ENCODE results near the gene HES2. TPM values are rescaled to one million over a fixed set of nuclear protein-coding genes. Genes with fewer than 3 reads are reported as not detected.
A peak's percentile ranks its signal among the peaks of the same experiment; 100 is the strongest.

HES2 gene
- total and polyA plus RNA-seq, 9 of the 15 experiments (the other 6 are each of a cell fraction or from before 2014, with no cell fraction given), result 0.05 to 0.18 (median 0.07) TPM; not detected in 4

- TF ChIP-seq MGA (IDR thresholded peaks at IDR 0.05) (peak; percentile 97), NCOA6 (IDR thresholded peaks at IDR 0.05) (no peak), TBL1XR1 (IDR thresholded peaks at IDR 0.05; ENCODE audit: low read length in 2 of 2) (peak in 1 of 2 experiments; percentile 27; a peak in 1 of 4 replicates), TAF15 (IDR thresholded peaks at IDR 0.05; ENCODE audit: low read depth, low read length) (no peak), IRF2 (CRISPR knock-in tag; IDR thresholded peaks at IDR 0.05) (no peak; the same call in 1 of the 2 replicates), ATF1 (CRISPR knock-in tag; IDR thresholded peaks at IDR 0.05) (no peak), ATF1 (tag; IDR thresholded peaks at IDR 0.05) (peak; percentile 86), ZNF707 (CRISPR knock-in tag; conservative IDR thresholded peaks at IDR 0.05) (no peak), RBFOX2 (IDR thresholded peaks at IDR 0.05; ENCODE audit: low read depth, low read length) (peak; percentile 92), SMARCC2 (IDR thresholded peaks at IDR 0.05; ENCODE audit: low read depth) (peak; percentile 47; the same call in 1 of the 2 replicates), ZNF217 (CRISPR knock-in tag; IDR thresholded peaks at IDR 0.05) (no peak), NR4A1 (CRISPR knock-in tag; IDR thresholded peaks at IDR 0.05) (0 out of 2 replicates have a peak, but pooled peaks have one; percentile 75), NR4A1 (tag; IDR thresholded peaks at IDR 0.05) (no peak), ZNF224 (CRISPR knock-in tag; IDR thresholded peaks at IDR 0.05) (0 out of 2 replicates have a peak, but pooled peaks have one; percentile 70)
These were observed 26.1 kb downstream of the HES2 start, which contains the start of gene ACOT7 (continued) for GRCh38 chr1:6393400-6394187.

All from K562 (cell line).